GM12878 (cell line): Measurements from ENCODE around the gene CLEC16A. TPM values are rescaled to one million over a fixed set of nuclear protein-coding genes. Genes with fewer than 3 reads are reported as not detected.

Experiments
- BACH1 ChIP-seq: fragments of 450-650 bp; IDR thresholded peaks from 2 replicates; pipeline ENCODE4 v1.6.1; 2017; ENCODE audit warnings: mild to moderate bottlenecking, borderline replicate concordance
- BHLHE40 ChIP-seq, 2 experiments: fragments of 450-650 bp in 1 of 2; IDR thresholded peaks; 2 replicates each; pipeline ENCODE4 v1.6.1; 2011 to 2017; ENCODE audit warnings: low read depth in 2 of 2, borderline replicate concordance in 1 of 2, improper control_type of control experiment in 1 of 2, low read length in 1 of 2, mild to moderate bottlenecking in 1 of 2
- CUX1 ChIP-seq: IDR thresholded peaks from 2 replicates; pipeline ENCODE4 v1.6.1; 2012; ENCODE audit warnings: improper control_type of control experiment, low read depth, low read length; ENCODE audit not compliant: insufficient replicate concordance
- E4F1 ChIP-seq: fragments of 450-650 bp; IDR thresholded peaks from 2 replicates; pipeline ENCODE4 v1.6.1; 2018; ENCODE audit warnings: borderline replicate concordance, mild to moderate bottlenecking; ENCODE audit not compliant: partially characterized antibody
- KAT2A ChIP-seq: conservative IDR thresholded peaks from 2 replicates; pipeline ENCODE4 v1.6.1; 2011; ENCODE audit warnings: low read depth, low read length; ENCODE audit not compliant: control insufficient read depth
- LARP7 ChIP-seq: fragments of 450-650 bp; IDR thresholded peaks from 2 replicates; pipeline ENCODE4 v1.6.1; 2017; ENCODE audit warnings: mild to moderate bottlenecking
- MEF2A ChIP-seq: IDR thresholded peaks from 2 replicates; pipeline ENCODE4 v1.6.1; 2011; ENCODE audit warnings: low read depth, mild to moderate bottlenecking, low read length, moderate library complexity; ENCODE audit not compliant: insufficient read depth
- NFIC ChIP-seq: IDR thresholded peaks from 2 replicates; pipeline ENCODE4 v1.6.1; 2012; ENCODE audit warnings: low read depth, mild to moderate bottlenecking, inconsistent platforms, low read length, moderate library complexity
- NFYB ChIP-seq: IDR thresholded peaks from 2 replicates; pipeline ENCODE4 v1.6.1; 2011; ENCODE audit warnings: low read depth, mild to moderate bottlenecking, low read length, improper control_type of control experiment, moderate library complexity; ENCODE audit not compliant: insufficient read depth
- NR2F1 ChIP-seq: fragments of 450-650 bp; conservative IDR thresholded peaks from 2 replicates; pipeline ENCODE4 v1.6.1; 2017; ENCODE audit warnings: mild to moderate bottlenecking
- RCOR1 ChIP-seq: conservative IDR thresholded peaks from 2 replicates; pipeline ENCODE4 v1.6.1; 2012; ENCODE audit warnings: low read depth, low read length, improper control_type of control experiment
- SMARCA5 ChIP-seq: fragments of 450-650 bp; IDR thresholded peaks from 2 replicates; pipeline ENCODE4 v1.6.1; 2017; ENCODE audit warnings: mild to moderate bottlenecking
- TAF1 ChIP-seq: IDR thresholded peaks from 2 replicates; pipeline ENCODE4 v1.6.1; 2011; ENCODE audit warnings: mild to moderate bottlenecking, low read depth, low read length, borderline replicate concordance
- USF2 ChIP-seq: IDR thresholded peaks from 2 replicates; pipeline ENCODE4 v1.6.1; 2011; ENCODE audit warnings: low read depth, low read length, improper control_type of control experiment, borderline replicate concordance
- ZNF207 ChIP-seq: fragments of 450-650 bp; IDR thresholded peaks from 2 replicates; pipeline ENCODE4 v1.6.1; 2014; ENCODE audit warnings: antibody characterized with exemption, mild to moderate bottlenecking, borderline replicate concordance
- ZNF24 ChIP-seq: fragments of 450-650 bp; IDR thresholded peaks from 2 replicates; pipeline ENCODE4 v1.6.1; 2017; ENCODE audit warnings: antibody characterized with exemption, mild to moderate bottlenecking
- ZNF384 ChIP-seq: IDR thresholded peaks from 2 replicates; pipeline ENCODE4 v1.6.1; 2012; ENCODE audit warnings: low read depth, mild to moderate bottlenecking, low read length, improper control_type of control experiment, borderline replicate concordance
- polyA plus RNA-seq, 11 experiments: library from polyadenylated mRNA; depleted of rRNA in 4 of 11; unstranded in 6 of 11; stranded (reverse) in 5 of 11; fragments of >200 nt; fragmentation: Nextera tagmentation in 4 of 11; fragmentation: Illumina TruSeq in 1 of 11; extraction: Ambion mirVana in 4 of 11; extraction: Trizol in 1 of 11; gene quantifications; 1 replicate in 1 of 11; 2 replicates in 10 of 11; pipeline versions ENCODE4 v1.2.1 to v1.2.3, GENCODE V29; 2011 to 2016; ENCODE audit warnings: inconsistent platforms in 2 of 11, missing spikeins in 2 of 11, low read depth in 1 of 11
- total RNA-seq, 4 experiments: library from RNA; depleted of rRNA in 3 of 4; stranded (reverse); fragments of >200 nt in 3 of 4; fragmentation: Illumina TruSeq in 1 of 4; extraction: Trizol in 1 of 4; gene quantifications; 2 replicates each; pipeline versions ENCODE4 v1.2.1 to v1.2.3, GENCODE V29; 2013 to 2021

The CLEC16A gene
- total and polyA plus RNA-seq, 10 of the 15 experiments (the other 5 are each of a cell fraction or from before 2014, with no cell fraction given): 1.5 to 28.8 (median 19.2) TPM

- TF ChIP-seq CUX1: no peak
- TF ChIP-seq SMARCA5: no peak
- 0 out of 2 replicates have a peak, but pooled peaks have one; percentile 10 for TF ChIP-seq LARP7
- TF ChIP-seq ZNF207: no peak
- TF ChIP-seq NFIC: no peak
- no peak for TF ChIP-seq KAT2A
- peak; percentile 29; the same call in 1 of the 2 replicates for TF ChIP-seq NR2F1
- no peak; the same call in 1 of the 2 replicates for TF ChIP-seq ZNF384
- no peak; the same call in 1 of the 2 replicates for TF ChIP-seq BACH1
- TF ChIP-seq TAF1: no peak
- TF ChIP-seq RCOR1: no peak
- TF ChIP-seq ZNF24: no peak
- TF ChIP-seq USF2: no peak
- TF ChIP-seq E4F1: no peak
- TF ChIP-seq NFYB: 0 out of 2 replicates have a peak, but pooled peaks have one; percentile 13
- no peak for TF ChIP-seq MEF2A
- TF ChIP-seq BHLHE40 (IDR thresholded peaks at IDR 0.05; ENCODE audit: borderline replicate concordance in 1 of 2, low read depth in 2 of 2, low read length in 1 of 2): peak in 1 of 2 experiments; percentile 27; a peak in 1 of 4 replicates
- TF ChIP-seq, all 136 proteins: peak for 18
These were observed 279.9 kb downstream of the CLEC16A start (continued) for GRCh38 chr16:11224096-11224893.
